Lower leg skin (tissue), 4 donors: ENCODE measurements around the gene DDI2. TPM values are rescaled to one million over a fixed set of nuclear protein-coding genes. Genes with fewer than 3 reads are reported as not detected.

ENCODE experiments used
- DNase-seq, 2 donors: peaks; one replicate each; pipeline ENCODE4 v3.0.0-alpha.2; 2019; ENCODE audit warnings: low spot score in 2 of 2
- H3K4me3 ChIP-seq: fragments of 200-600 bp; sonication (generic); 2 replicates; pipeline ENCODE4 v1.5.1; 2017; ENCODE audit warnings: mild to moderate bottlenecking, low read depth; ENCODE audit not compliant: poor library complexity, severe bottlenecking
- CTCF ChIP-seq, 3 donors: fragments of 450-650 bp; IDR thresholded peaks; one replicate each; pipeline ENCODE4 v1.5.1; 2016; ENCODE audit warnings: antibody characterized with exemption in 3 of 3, mild to moderate bottlenecking in 3 of 3, moderate library complexity in 2 of 3
- POLR2A ChIP-seq, 2 donors: fragments of 450-650 bp; IDR thresholded peaks; one replicate each; pipeline ENCODE4 v1.6.1; 2016 to 2017; ENCODE audit warnings: antibody characterized with exemption in 2 of 2, mild to moderate bottlenecking in 1 of 2, moderate library complexity in 1 of 2
- WGBS, 2 donors: methylation state at CpG; one replicate each; pipeline ENCODE4 v1.1.5; 2018; 5-methylcytosine and 5-hydroxymethylcytosine counted together
- intact Hi-C: fragments of 100-400 bp; cut with DNase I; formaldehyde crosslinking; loops from one replicate; pipeline ENCODE4 v1.15.0; 2023; ENCODE audit warnings: low total_unique reads
- total RNA-seq, 4 donors: library from RNA; depleted of rRNA; stranded (reverse); fragments of >200 nt; gene quantifications; one replicate each; pipeline ENCODE4 v1.1.0, GENCODE V29; 2016

The DDI2 gene
- total RNA-seq, 4 donors from 2014 or later = 23.7 to 58.6 (median 37.0) TPM

- 21 to 25% methylated on average over 16 of the region's 16 CpGs for WGBS, 2 donors
- intact Hi-C loops = no loop called here
- TF ChIP-seq POLR2A (IDR thresholded peaks at IDR 0.05) (no peak), CTCF (IDR thresholded peaks at IDR 0.05) (no peak)
- no peak for DNase-seq
- peak overlapping the region; percentile 12 for H3K4me3 ChIP-seq
Measured at GRCh38 chr1:15616373-15617172, 685 bp upstream of the DDI2 start.

- intact Hi-C loops = no loop called here
- 0% methylated on average over 8 of the region's 8 CpGs for WGBS, 2 donors
- TF ChIP-seq CTCF (IDR thresholded peaks at IDR 0.05) = no peak
- peak overlapping the region; percentile 88 for H3K4me3 ChIP-seq
- no peak for DNase-seq
Measured at GRCh38 chr1:15618077-15618654, 908 bp downstream of the DDI2 start.

- intact Hi-C loops = no loop called here
- TF ChIP-seq CTCF (IDR thresholded peaks at IDR 0.05) (no peak), POLR2A (IDR thresholded peaks at IDR 0.05) (no peak)
- DNase-seq = peak in 1 of 2 donors; percentile 50
- 69 to 72% methylated on average over 26 of the region's 26 CpGs for WGBS, 2 donors
- H3K4me3 ChIP-seq = no peak overlapping the region
Measured at GRCh38 chr1:15618655-15619525, 1.6 kb downstream of the DDI2 start.

- intact Hi-C loops = no loop called here
- 8 to 17% methylated on average over 1 of the region's 1 CpG for WGBS, 2 donors
- TF ChIP-seq CTCF (IDR thresholded peaks at IDR 0.05) (no peak), POLR2A (IDR thresholded peaks at IDR 0.05) (no peak)
- H3K4me3 ChIP-seq = no peak overlapping the region
- no peak for DNase-seq
Measured at GRCh38 chr1:15620155-15620545, 2.9 kb downstream of the DDI2 start.

GRCh38 chr1:15620902-15621682 lies 3.8 kb downstream of the DDI2 start:
- no peak for DNase-seq
- intact Hi-C loops = no loop called here
- H3K4me3 ChIP-seq = no peak overlapping the region
- WGBS, 2 donors = 94 to 97% methylated on average over 7 of the region's 7 CpGs
- no peak for TF ChIP-seq CTCF (IDR thresholded peaks at IDR 0.05)
- TF ChIP-seq POLR2A (IDR thresholded peaks at IDR 0.05) = no peak
